ENCODE data around the gene CTDSPL.

CTDSPL gene

DNA sequence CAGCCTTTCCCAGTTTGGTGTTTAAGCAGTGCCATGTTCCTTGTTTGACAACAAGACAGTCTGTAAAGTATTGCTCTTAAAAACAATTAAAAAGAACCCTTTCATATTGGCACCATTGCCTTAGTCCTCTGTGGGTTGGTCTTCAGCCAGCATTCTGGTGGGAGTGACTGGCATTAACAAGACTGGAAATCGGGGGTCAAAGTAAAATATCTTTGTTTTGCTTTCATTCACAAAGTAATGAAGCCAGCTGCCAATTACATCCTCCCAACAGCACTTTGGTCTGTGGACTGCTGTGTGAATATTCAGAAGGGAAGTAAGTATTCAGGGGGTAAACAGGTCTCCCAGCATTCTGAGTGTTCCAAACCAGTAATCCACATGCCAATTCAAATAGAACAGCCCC, 120.7 kb downstream of the CTDSPL start:
- TF ChIP-seq, protein P1, sequence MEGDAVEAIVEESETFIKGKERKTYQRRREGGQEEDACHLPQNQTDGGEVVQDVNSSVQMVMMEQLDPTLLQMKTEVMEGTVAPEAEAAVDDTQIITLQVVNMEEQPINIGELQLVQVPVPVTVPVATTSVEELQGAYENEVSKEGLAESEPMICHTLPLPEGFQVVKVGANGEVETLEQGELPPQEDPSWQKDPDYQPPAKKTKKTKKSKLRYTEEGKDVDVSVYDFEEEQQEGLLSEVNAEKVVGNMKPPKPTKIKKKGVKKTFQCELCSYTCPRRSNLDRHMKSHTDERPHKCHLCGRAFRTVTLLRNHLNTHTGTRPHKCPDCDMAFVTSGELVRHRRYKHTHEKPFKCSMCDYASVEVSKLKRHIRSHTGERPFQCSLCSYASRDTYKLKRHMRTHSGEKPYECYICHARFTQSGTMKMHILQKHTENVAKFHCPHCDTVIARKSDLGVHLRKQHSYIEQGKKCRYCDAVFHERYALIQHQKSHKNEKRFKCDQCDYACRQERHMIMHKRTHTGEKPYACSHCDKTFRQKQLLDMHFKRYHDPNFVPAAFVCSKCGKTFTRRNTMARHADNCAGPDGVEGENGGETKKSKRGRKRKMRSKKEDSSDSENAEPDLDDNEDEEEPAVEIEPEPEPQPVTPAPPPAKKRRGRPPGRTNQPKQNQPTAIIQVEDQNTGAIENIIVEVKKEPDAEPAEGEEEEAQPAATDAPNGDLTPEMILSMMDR (IDR thresholded peaks at IDR 0.05; ENCODE audit: insufficient read depth, low read depth, low read length, missing control alignments): no peak
- no peak overlapping the region for H3K4me3 ChIP-seq (ENCODE audit: low read depth, low read length)
- no peak for DNase-seq (ENCODE audit: low read depth)

GRCh38 chr3:37984051-37984450, 122.4 kb downstream of the CTDSPL start:
- DNase-seq (ENCODE audit: low read depth): no peak
- no peak overlapping the region for H3K4me3 ChIP-seq (ENCODE audit: low read depth, low read length)
- TF ChIP-seq, protein P1 (IDR thresholded peaks at IDR 0.05; ENCODE audit: insufficient read depth, low read depth, low read length, missing control alignments): no peak

DNA sequence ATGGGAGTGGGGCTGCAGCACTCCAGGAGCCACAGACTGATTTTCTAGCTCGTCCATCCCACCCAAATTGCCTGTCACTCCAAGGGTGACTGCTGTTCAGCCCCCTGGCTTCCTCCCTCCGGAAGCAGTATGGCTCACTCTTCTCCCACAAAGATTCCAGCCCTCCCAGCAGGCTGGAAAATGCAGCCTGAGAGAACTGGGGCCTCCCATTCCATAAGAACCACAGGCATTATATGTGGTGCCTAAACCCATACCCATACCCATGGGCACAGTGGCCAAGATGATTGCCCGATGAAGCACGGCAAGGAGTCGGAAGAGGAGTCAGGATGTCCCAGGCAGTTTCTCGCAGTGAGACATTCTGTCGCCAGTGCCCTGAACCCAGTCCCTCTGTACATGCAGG, 122.9 kb downstream of the CTDSPL start:
- DNase-seq (ENCODE audit: low read depth): no peak
- TF ChIP-seq, protein P1 (IDR thresholded peaks at IDR 0.05; ENCODE audit: insufficient read depth, low read depth, low read length, missing control alignments): no peak
- H3K4me3 ChIP-seq (ENCODE audit: low read depth, low read length): no peak overlapping the region

- no peak overlapping the region for H3K4me3 ChIP-seq (ENCODE audit: low read depth, low read length)
- TF ChIP-seq, protein P1 (IDR thresholded peaks at IDR 0.05; ENCODE audit: insufficient read depth, low read depth, low read length, missing control alignments): no peak
- no peak for DNase-seq (ENCODE audit: low read depth)
Measured at GRCh38 chr3:37985637-37986320, 124.1 kb downstream of the CTDSPL start.

GRCh38 chr3:37986479-37987314, 125.0 kb downstream of the CTDSPL start:
- TF ChIP-seq, protein P1 (IDR thresholded peaks at IDR 0.05; ENCODE audit: insufficient read depth, low read depth, low read length, missing control alignments): no peak
- DNase-seq (ENCODE audit: low read depth): no peak
- H3K4me3 ChIP-seq (ENCODE audit: low read depth, low read length): no peak overlapping the region

- DNase-seq (ENCODE audit: low read depth): no peak
- TF ChIP-seq, protein P1 (IDR thresholded peaks at IDR 0.05; ENCODE audit: insufficient read depth, low read depth, low read length, missing control alignments): no peak
- no peak overlapping the region for H3K4me3 ChIP-seq (ENCODE audit: low read depth, low read length)
Measured at GRCh38 chr3:37987315-37987697, 125.6 kb downstream of the CTDSPL start.
